HG02870 (cell line): Measurements from ENCODE around the gene CALCOCO1.
"Not testable (repeated sequence)": the region's sequence is repeated elsewhere in the genome, so short reads cannot be mapped to it uniquely, and the experiment has no call there.

ENCODE experiments used
- ATAC-seq: cut with Tn5 transposase; IDR thresholded peaks from one replicate; pipeline ENCODE4 v1.9.1; 2021; ENCODE audit warnings: mild to moderate bottlenecking, moderate library complexity; ENCODE audit not compliant: unreplicated experiment

The CALCOCO1 gene

GRCh38 chr12:53699678-53700025 is 27.6 kb downstream of the CALCOCO1 start:
- ATAC-seq, result no peak

DNA sequence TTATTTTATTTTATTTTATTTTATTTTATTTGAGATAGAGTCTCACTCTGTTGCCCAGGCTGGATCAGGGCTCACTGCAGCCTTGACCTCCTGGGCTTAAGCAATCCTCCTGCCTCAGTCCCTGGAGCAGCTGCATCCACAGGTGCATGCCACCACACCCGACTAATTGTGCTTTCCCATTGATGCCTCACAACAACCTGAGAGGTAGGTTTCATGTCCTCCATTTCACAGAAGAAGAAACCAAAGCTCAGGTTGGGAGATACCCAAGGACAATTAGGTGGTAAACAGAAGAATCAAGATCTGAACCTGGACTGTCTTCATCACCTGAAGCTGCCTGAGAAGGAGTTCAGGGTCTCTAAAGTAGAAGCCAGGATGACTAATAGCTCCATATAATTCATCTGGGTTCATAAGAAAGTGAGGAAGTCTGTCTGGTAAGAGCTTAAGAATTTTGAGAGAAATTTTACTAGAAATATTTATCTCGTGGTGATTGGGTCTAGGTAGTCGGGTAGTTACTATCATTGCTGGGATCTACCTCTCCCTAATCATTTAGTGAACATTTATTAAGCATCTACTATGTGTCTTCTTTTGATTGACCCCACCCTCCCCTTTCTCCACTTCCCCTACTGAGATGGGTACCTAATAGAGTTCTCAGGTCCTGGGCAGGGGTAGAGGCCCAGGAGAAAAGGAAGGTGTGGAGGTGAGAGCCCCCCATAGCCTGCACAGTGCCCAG is 28.1 kb downstream of the CALCOCO1 start:
- ATAC-seq, result no peak

DNA sequence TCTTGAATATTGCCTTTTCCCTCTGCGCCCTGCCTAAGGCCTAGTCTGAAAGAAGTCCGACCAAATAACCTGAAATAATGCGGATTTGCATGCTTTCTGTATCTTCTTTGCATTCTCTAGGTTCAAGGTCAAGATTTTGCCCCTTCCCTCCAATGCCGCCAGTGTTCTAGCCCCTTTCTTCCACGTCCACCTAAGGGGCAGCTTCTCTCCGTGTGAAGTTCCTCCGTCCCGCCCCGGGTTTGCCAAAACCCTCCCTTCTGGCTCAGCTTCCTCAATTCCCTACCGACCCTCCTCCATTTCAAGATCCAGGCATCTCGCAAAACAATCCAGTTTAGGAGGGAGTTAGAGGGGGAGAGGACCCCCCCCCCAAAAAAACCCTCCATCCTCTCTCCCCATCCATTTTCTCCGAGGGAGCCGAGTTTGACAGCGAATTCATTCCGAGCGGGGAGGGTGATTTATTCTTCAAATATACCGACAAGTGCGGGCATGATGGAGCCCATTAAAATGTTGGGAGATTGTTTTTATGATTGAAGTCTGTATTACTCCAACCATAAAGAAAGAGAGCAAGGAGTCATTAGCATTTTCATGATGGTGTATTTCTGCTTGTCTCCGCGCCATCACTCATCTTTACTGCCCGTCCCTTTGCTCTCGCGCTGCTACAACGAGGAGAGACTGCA is 30.5 kb downstream of the CALCOCO1 start:
- ATAC-seq, result no peak

GRCh38 chr12:53696285-53696654 is 31.0 kb downstream of the CALCOCO1 start:
- no peak for ATAC-seq

DNA sequence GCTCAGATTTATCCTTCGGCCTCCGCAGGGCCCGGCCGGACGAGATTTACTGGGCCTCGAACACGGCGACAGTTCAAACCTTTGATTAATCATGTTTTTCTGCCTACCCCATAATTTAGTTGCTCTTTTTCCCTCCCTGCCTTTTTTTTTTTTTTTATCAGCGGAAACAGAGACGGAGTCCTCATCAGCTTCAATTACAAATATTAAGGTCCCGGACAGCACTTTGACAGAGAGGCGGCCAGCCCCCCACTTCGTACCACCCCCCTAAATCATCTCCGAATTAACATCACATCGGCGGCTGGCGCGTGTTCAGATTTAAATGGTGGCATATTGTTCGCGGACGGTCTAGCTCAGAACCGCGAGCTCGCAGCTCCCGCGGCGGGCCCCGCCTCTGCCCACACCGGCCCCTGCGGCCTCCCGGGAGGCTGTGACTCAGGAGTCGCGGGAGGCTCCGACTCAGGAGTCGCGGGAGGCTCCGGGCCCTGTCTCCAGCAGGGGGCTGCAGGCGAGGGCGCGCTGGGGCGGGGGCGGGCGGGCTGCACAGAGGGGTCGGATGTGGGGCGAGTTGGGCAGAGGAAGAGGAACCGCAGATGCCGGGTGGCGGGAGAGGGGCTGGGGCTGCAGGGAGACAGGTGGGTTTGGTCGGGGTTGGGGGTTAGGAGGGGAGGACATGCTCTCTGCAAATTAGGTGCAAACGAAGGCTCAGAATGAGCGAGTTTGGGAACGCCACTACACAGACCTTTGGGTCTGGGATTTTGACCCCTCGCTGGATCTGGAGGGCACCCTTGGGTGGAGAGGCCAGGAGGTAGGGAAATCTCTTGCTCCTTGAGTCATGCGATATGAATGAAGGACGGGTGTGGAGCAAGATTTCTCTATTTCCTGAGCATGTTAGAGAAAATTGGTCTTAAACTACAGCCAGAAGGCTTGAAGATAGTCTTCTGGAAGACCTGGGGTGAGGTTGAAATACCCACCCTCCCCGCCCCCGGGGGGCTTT is 31.8 kb downstream of the CALCOCO1 start:
- ATAC-seq, result no peak

GRCh38 chr12:53694756-53695151 is 32.5 kb downstream of the CALCOCO1 start:
- no peak for ATAC-seq

DNA sequence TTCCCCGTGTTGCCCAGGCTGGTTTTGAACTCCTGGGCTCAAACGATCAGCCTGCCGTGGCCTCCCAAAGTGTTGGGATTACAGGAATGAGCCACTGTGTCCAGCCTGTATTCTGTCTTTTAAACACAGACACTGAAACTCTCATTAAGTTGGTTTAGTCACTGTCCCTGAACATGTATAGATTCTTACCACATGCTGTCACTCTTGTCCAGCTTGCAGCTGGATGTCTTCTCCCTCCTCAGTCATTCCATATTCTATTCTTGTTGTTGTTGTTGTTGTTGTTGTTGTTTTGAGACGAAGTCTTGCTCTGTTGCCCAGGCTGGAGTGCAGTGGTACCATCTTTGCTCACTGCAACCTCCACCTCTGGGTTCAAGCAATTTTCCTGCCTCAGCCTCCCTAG is 39.1 kb downstream of the CALCOCO1 start:
- no peak for ATAC-seq

- no peak for ATAC-seq
Measured at GRCh38 chr12:53686436-53686835, 40.8 kb downstream of the CALCOCO1 start.

- no peak for ATAC-seq
Measured at GRCh38 chr12:53684654-53685220, 42.5 kb downstream of the CALCOCO1 start.

DNA sequence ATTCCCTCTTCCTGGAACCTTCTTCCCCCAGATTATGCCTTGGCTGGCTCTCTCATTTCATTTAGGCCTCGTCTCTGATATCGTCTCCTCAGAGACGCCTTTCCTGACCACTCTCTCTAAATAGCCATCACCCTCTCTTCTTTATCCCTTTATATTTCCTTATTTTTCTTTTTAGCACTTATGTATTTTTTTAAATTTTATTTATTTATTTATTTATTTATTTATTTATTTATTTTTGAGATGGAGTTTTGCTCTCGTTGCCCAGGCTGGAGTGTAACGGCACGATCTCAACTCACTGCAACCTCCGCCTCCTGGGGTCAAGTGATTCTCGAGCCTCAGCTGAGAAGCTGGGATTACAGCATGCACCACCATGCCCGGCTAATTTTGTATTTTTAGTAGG is 43.3 kb downstream of the CALCOCO1 start:
- ATAC-seq, result no peak

- ATAC-seq, result no peak
Measured at GRCh38 chr12:53683494-53683893, 43.8 kb downstream of the CALCOCO1 start.

DNA sequence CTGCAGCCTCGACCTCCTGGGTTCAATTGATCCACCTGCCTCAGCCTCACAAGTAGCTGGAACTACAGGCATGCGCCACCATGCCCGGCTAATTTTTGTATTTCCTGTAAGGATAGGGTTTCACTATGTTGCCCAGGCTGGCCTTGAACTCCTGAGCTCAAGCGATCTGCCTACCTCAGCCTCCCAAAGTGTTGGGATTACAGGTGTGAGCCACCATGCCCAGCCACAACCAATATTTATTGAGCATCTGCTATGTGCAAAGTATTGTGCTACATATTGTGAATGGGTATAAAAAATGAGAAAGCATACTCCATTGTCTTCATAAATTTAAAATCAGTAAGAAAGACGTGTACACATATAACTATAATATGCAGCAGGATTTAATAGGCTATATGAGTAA is 47.2 kb downstream of the CALCOCO1 start:
- not testable (repeated sequence) for ATAC-seq

- ATAC-seq, result no peak
Measured at GRCh38 chr12:53677800-53678148, 49.5 kb downstream of the CALCOCO1 start.

DNA sequence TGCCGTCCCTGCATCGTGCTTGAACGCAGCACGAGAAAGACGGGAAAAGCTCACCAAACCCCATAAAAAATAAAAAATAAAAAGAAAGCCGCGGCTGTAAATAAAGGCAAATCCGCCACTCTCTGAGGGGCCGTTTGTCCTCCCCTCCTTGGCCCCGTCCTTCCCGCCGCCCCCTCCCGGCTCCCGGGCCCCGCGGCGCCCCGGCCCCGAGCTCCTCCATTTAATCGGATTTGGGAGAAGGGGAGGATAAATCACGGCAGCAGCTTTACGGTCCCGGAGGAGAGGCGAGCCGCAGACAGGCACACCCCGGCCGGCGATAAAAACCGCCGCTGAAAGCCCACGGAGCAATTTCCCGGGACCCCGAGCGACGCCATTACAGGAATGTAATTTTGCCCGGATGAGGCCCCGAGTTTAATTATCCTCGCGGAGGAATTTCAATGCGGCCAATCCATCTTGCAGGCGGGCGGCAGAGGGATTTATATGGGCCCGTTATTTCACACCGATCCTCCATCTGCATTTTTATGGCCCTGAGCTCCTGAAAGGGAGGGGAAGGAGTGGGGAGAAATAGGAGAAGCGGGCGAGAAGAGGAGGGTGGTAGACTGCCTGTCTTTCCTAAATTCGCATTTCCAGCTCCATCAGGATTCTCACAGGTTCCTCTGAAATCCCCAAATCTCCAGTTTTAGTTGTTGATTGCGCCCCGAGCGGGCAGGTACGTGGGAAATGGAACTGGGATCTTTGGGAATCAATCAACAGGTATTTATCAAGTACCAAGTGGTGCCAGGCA is 50.0 kb downstream of the CALCOCO1 start:
- ATAC-seq, result no peak

- no peak for ATAC-seq
Measured at GRCh38 chr12:53676656-53677015, 50.6 kb downstream of the CALCOCO1 start.

GRCh38 chr12:53675701-53676607 is 51.3 kb downstream of the CALCOCO1 start, which contains the start of gene ATP5MC2:
TSS of gene ATP5MC2 (minus strand) at chr12:53676083. CDS start at chr12:53672614, 3,469 bp downstream.
- peak; percentile 96 for ATAC-seq

DNA sequence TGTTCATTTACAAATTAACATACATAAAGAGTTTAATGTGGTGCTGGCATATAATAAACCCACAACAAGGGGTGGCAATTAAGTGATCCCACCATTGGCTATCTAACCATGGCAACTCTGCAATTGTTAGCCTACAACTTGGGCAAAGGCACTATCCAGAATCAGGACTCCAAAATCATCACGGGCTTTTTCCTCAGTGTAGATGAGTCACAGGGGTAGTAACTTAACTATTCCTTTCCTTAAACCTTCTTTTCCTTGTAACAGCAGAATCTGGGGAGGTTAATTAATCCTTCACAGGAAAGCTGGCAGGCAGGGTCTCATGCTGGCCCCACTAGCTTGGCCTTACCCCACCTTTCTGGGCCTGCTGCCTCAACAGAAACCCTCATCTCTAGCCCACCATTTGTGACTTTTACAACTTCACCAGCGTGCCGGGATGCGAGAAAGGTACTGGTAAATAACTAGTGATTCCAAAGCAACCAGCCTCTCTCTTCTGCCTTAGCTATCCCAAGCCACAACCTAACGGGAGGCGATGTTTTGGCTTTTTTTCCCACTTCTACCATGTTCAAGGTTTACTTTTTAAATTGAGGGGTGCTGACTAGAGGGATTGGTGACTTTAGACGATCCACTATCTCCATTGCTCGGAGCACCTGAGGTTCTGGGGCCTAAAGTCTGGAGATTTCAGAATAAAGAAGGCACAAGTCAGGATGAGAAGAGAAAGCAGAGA is 52.1 kb downstream of the CALCOCO1 start:
- no peak for ATAC-seq

DNA sequence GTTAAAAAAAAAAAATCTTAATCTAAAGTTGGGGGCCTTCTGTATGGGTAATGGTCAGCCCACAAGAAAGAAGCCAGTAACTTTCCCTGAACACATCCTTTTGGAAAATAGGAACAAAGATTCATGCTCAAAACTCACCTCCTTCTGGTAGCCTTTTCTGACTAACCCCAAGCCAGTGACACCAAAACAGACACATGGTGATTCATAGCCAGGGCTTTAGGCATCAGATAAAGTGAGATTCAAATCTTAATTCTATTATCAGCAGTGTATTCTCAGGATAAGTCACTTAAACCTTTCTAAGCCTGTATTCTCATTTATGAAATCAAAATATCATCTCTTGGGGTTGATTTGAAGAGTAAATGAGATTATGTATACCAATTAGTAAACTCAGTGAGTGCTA is 56.3 kb downstream of the CALCOCO1 start:
- ATAC-seq, result no peak

GRCh38 chr12:53670308-53670707 is 56.9 kb downstream of the CALCOCO1 start:
- no peak for ATAC-seq
